Measurements from ENCODE around the gene SHB.

DNA sequence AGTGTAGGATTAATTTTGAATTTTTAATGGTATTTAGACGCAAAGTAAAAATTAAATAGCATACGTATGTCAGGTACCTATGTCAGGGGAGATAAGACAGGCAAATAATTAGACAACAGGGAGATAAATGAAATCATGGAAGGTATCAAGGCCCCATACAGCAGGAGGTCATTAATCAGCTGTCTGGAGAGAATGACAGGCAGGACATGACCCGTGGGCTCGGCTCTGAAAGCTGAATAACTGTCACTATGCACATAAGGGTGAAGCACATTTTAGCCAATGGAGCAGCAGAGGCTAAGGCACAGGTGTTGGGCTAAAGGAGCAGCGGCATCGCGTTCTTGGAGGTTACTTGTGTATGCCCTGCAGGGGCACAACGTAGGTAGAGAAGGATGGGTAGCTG, 177.0 kb downstream of the SHB start:
- TF ChIP-seq, protein P1, sequence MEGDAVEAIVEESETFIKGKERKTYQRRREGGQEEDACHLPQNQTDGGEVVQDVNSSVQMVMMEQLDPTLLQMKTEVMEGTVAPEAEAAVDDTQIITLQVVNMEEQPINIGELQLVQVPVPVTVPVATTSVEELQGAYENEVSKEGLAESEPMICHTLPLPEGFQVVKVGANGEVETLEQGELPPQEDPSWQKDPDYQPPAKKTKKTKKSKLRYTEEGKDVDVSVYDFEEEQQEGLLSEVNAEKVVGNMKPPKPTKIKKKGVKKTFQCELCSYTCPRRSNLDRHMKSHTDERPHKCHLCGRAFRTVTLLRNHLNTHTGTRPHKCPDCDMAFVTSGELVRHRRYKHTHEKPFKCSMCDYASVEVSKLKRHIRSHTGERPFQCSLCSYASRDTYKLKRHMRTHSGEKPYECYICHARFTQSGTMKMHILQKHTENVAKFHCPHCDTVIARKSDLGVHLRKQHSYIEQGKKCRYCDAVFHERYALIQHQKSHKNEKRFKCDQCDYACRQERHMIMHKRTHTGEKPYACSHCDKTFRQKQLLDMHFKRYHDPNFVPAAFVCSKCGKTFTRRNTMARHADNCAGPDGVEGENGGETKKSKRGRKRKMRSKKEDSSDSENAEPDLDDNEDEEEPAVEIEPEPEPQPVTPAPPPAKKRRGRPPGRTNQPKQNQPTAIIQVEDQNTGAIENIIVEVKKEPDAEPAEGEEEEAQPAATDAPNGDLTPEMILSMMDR (IDR thresholded peaks at IDR 0.05) = no peak
- TF ChIP-seq POLR2AphosphoS5 (IDR thresholded peaks at IDR 0.05) = no peak
- no peak for TF ChIP-seq POLR2A (IDR thresholded peaks at IDR 0.05)
